Calu3 (cell line): ENCODE results near the gene PCNX1. TPM values are rescaled to one million over a fixed set of nuclear protein-coding genes. Genes with fewer than 3 reads are reported as not detected.

Source experiments
- BruUV-seq: library from RNA; stranded (reverse); fragments of 400-500 nt; replicated peaks from 2 replicates; lab custom pipeline; 2021; lab: Mats Ljungman, UMichigan
- CTCF ChIA-PET: fragments of 300-600 bp; sonication (Branson Sonifier 250); formaldehyde crosslinking; loops from one replicate; lab custom pipeline; 2022; ENCODE audit warnings: antibody characterized with exemption; lab: Charles Lee
- DNase-seq: peaks from one replicate; pipeline ENCODE4 v3.0.0; 2022
- H3K27ac Mint-ChIP-seq: one replicate; pipeline ENCODE4 v1.8.0; 2022; ENCODE audit warnings: mixed read lengths; ENCODE audit not compliant: unreplicated experiment
- H3K27me3 Mint-ChIP-seq: one replicate; pipeline ENCODE4 v1.8.0; 2022; ENCODE audit warnings: mixed read lengths; ENCODE audit not compliant: unreplicated experiment
- H3K36me3 Mint-ChIP-seq: one replicate; pipeline ENCODE4 v1.8.0; 2022; ENCODE audit warnings: mild to moderate bottlenecking, moderate library complexity, mixed read lengths; ENCODE audit not compliant: insufficient read depth, unreplicated experiment
- H3K4me1 Mint-ChIP-seq: one replicate; pipeline ENCODE4 v1.8.0; 2022; ENCODE audit warnings: mild to moderate bottlenecking, low read depth, mixed read lengths; ENCODE audit not compliant: unreplicated experiment
- H3K4me3 Mint-ChIP-seq: one replicate; pipeline ENCODE4 v1.8.0; 2022; ENCODE audit warnings: mild to moderate bottlenecking, low read depth, moderate library complexity, mixed read lengths; ENCODE audit not compliant: unreplicated experiment
- H3K9me3 Mint-ChIP-seq: one replicate; pipeline ENCODE4 v1.8.0; 2022; ENCODE audit warnings: low read depth, mixed read lengths; ENCODE audit not compliant: unreplicated experiment
- intact Hi-C: fragments of 100-400 bp; cut with micrococcal nuclease; formaldehyde crosslinking; loops from one replicate; pipeline ENCODE4 v1.10.0; 2022; ENCODE audit not compliant: unreplicated experiment
- total RNA-seq: library from RNA; stranded (reverse); gene quantifications from 2 replicates; pipeline ENCODE4 v1.2.3, GENCODE V29; 2022
- TF ChIP-seq, protein P1 (sequence below): fragments of 200-600 bp; IDR thresholded peaks from one replicate; pipeline ENCODE4 v1.8.0; 2022; ENCODE audit warnings: antibody characterized with exemption; ENCODE audit not compliant: unreplicated experiment

Gene PCNX1
- total RNA-seq, 1 experiment from 2014 or later, result 34.1 TPM

DNA sequence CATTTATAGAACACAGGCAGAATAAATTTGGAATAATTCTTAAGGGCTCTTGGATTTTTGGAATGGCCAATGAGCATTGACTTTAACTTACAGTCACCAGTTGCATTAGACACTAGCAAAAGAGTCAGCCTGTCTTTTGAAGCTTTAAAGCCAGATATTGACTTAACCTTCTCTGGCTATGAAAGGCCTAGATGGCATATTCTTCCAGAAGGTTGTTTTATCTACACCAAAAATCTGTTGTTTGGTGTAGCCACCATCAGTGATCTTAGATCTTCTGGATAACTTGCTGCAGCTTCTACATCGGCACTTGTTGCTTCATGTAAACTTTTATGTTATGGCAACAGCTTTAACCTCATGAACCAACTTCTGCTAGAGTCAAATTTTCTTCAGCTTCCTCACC is 10.4 kb downstream of the PCNX1 start:
- intact Hi-C loops, result no loop called here
- CTCF ChIA-PET, result interaction anchor here (1.7 kb wide), 1 partner anchor 10 kb away, joined by 6 read pairs; the partner anchor contains the start of gene PCNX1
- no peaks in the 10 kb centered on the region for H3K36me3 Mint-ChIP-seq
- no peaks in the 10 kb centered on the region for H3K9me3 Mint-ChIP-seq
- BruUV-seq, result no TSS peak
- peaks cover 7% of the 10 kb centered on the region for H3K4me1 Mint-ChIP-seq
- DNase-seq, result no peak
- H3K27ac Mint-ChIP-seq, result no peak overlapping the region
- H3K4me3 Mint-ChIP-seq, result no peak overlapping the region
- TF ChIP-seq, protein P1, sequence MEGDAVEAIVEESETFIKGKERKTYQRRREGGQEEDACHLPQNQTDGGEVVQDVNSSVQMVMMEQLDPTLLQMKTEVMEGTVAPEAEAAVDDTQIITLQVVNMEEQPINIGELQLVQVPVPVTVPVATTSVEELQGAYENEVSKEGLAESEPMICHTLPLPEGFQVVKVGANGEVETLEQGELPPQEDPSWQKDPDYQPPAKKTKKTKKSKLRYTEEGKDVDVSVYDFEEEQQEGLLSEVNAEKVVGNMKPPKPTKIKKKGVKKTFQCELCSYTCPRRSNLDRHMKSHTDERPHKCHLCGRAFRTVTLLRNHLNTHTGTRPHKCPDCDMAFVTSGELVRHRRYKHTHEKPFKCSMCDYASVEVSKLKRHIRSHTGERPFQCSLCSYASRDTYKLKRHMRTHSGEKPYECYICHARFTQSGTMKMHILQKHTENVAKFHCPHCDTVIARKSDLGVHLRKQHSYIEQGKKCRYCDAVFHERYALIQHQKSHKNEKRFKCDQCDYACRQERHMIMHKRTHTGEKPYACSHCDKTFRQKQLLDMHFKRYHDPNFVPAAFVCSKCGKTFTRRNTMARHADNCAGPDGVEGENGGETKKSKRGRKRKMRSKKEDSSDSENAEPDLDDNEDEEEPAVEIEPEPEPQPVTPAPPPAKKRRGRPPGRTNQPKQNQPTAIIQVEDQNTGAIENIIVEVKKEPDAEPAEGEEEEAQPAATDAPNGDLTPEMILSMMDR, result no peak
- no peaks in the 10 kb centered on the region for H3K27me3 Mint-ChIP-seq

DNA sequence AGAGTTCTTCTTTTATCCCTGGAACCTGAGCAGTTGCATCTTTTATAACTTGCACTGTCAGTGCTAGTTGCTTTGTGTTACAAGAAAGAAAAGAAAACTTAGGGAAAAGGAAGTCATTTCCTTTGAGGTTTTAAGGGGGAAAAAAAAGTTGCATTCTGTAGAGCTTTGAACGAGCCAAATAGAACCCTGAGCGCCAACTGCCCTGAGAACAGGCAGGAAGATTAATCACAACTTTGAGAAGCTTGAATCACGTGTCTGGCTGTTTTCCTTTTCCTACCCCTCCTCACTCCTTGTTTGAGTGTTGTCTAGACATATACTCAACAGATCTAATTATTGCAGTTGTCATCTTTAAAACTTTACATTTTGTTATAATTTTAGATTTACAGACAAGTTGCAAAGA is 12.5 kb downstream of the PCNX1 start:
- H3K4me1 Mint-ChIP-seq, result no peaks in the 10 kb centered on the region
- H3K4me3 Mint-ChIP-seq, result no peak overlapping the region
- no peaks in the 10 kb centered on the region for H3K27me3 Mint-ChIP-seq
- no peak for DNase-seq
- H3K27ac Mint-ChIP-seq, result no peak overlapping the region
- CTCF ChIA-PET, result no interaction called here
- no peaks in the 10 kb centered on the region for H3K9me3 Mint-ChIP-seq
- intact Hi-C loops, result no loop called here
- BruUV-seq, result no TSS peak
- TF ChIP-seq, protein P1, result no peak
- H3K36me3 Mint-ChIP-seq, result no peaks in the 10 kb centered on the region

DNA sequence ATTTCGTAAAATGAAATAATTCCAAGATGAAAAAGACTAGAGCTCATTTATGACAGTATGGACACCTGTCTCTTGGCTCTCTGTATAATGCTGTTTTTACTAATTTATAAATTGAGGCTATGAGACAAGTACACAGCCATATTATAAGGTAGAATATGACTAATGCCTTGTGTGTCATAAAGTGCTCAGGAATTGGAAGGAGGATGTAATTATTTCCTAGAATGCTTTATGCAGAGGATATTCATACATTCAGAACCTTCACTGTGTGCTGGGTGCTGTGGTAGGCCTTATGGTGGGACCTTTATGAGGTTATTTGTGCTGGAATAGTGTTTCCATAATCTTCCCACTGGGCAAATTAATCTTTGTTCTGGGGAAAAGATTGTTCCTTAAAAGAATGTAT is 13.3 kb downstream of the PCNX1 start:
- CTCF ChIA-PET, result no interaction called here
- BruUV-seq, result no TSS peak
- no peak overlapping the region for H3K27ac Mint-ChIP-seq
- H3K36me3 Mint-ChIP-seq, result no peaks in the 10 kb centered on the region
- no peak overlapping the region for H3K4me3 Mint-ChIP-seq
- no peak for DNase-seq
- intact Hi-C loops, result no loop called here
- TF ChIP-seq, protein P1, result no peak
- H3K4me1 Mint-ChIP-seq, result no peaks in the 10 kb centered on the region
- no peaks in the 10 kb centered on the region for H3K9me3 Mint-ChIP-seq
- H3K27me3 Mint-ChIP-seq, result no peaks in the 10 kb centered on the region

DNA sequence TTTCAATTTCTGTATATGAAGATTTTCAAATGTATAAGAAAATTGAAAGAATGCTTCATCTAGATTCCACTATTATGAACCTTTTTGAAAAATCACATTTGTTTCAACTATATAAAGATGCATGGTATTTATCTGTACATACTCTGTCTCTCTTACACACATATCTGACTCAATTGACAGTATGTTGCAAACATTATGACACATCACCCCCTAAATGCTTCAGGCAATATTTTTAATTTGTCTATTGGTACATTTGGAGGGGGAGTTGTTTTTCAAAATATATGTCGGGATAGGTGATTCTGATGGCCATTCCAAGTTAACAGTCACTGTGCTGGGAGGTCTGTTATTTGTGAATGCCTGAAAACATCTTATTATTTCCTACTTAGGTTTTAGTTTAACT is 14.4 kb downstream of the PCNX1 start:
- TF ChIP-seq, protein P1, result no peak
- Mint-ChIP-seq H3K27ac (no peak overlapping the region), H3K36me3 (no peaks in the 10 kb centered on the region), H3K9me3 (no peaks in the 10 kb centered on the region), H3K4me1 (peaks cover 10% of the 10 kb centered on the region), H3K27me3 (no peaks in the 10 kb centered on the region), H3K4me3 (no peak overlapping the region)
- BruUV-seq, result no TSS peak
- CTCF ChIA-PET, result interaction anchor here (0.8 kb wide), 1 partner anchor 50 kb away, joined by 3 read pairs; no protein-coding TSS in a partner anchor
- intact Hi-C loops, result no loop called here
- no peak for DNase-seq
